ENCODE data around the gene MOAP1.
A peak's percentile ranks its signal among the peaks of the same experiment; 100 is the strongest.
"Not testable (repeated sequence)": the region's sequence is repeated elsewhere in the genome, so short reads cannot be mapped to it uniquely, and the experiment has no call there.

MOAP1 gene

GRCh38 chr14:93161411-93161940, 23.2 kb downstream of the MOAP1 start:
- no peak overlapping the region for H3K4me3 ChIP-seq (ENCODE audit: low read depth, low read length)
- TF ChIP-seq CTCF (IDR thresholded peaks at IDR 0.05; ENCODE audit: low read depth, low read length), result no peak

- 0 out of 2 replicates have a peak, but pooled peaks have one; percentile 14 for TF ChIP-seq CTCF (IDR thresholded peaks at IDR 0.05; ENCODE audit: low read depth, low read length)
- no peak overlapping the region for H3K4me3 ChIP-seq (ENCODE audit: low read depth, low read length)
Measured at GRCh38 chr14:93160353-93160801, 24.3 kb downstream of the MOAP1 start.

- not testable (repeated sequence) for H3K4me3 ChIP-seq (ENCODE audit: low read depth, low read length)
Measured at GRCh38 chr14:93159625-93160352, 24.9 kb downstream of the MOAP1 start.

GRCh38 chr14:93158349-93158748, 26.3 kb downstream of the MOAP1 start:
- H3K4me3 ChIP-seq (ENCODE audit: low read depth, low read length), result not testable (repeated sequence)

GRCh38 chr14:93156693-93157369, 27.9 kb downstream of the MOAP1 start:
- TF ChIP-seq CTCF (IDR thresholded peaks at IDR 0.05; ENCODE audit: low read depth, low read length), result no peak
- no peak overlapping the region for H3K4me3 ChIP-seq (ENCODE audit: low read depth, low read length)

- TF ChIP-seq CTCF (IDR thresholded peaks at IDR 0.05; ENCODE audit: low read depth, low read length), result no peak
Measured at GRCh38 chr14:93155667-93156066, 29.0 kb downstream of the MOAP1 start.

GRCh38 chr14:93153121-93153520, 31.6 kb downstream of the MOAP1 start:
- no peak for TF ChIP-seq CTCF (IDR thresholded peaks at IDR 0.05; ENCODE audit: low read depth, low read length)
- H3K4me3 ChIP-seq (ENCODE audit: low read depth, low read length), result no peak overlapping the region

More at GRCh38 chr14:93155667-93156066, 29.0 kb downstream of the MOAP1 start:
- H3K4me3 ChIP-seq (ENCODE audit: low read depth, low read length), result no peak overlapping the region

All from WI38 (cell line).